ENCODE measurements around the gene RNF144B.
A peak's percentile ranks its signal among the peaks of the same experiment; 100 is the strongest.
"Not testable (repeated sequence)": the region's sequence is repeated elsewhere in the genome, so short reads cannot be mapped to it uniquely, and the experiment has no call there.

RNF144B gene

GRCh38 chr6:18387061-18387721, at the start of gene RNF144B:
RNF144B (plus strand) TSS chr6:18387350; CDS start chr6:18399535, 12,185 bp downstream.
- no peaks in the 10 kb centered on the region for H3K27me3 Mint-ChIP-seq
- H3K4me1 Mint-ChIP-seq (ENCODE audit: low read depth) = peaks cover 40% of the 10 kb centered on the region
- peak; percentile 79 for DNase-seq
- peaks cover 3% of the 10 kb centered on the region for H3K36me3 Mint-ChIP-seq (ENCODE audit: low read depth)
- peak within 1 kb of the TSS; percentile 51 for H3K27ac Mint-ChIP-seq
- H3K9me3 Mint-ChIP-seq = no peaks in the 10 kb centered on the region
- H3K4me3 Mint-ChIP-seq = peak within 1 kb of the TSS; percentile 86

GRCh38 chr6:18339599-18339998, 47.6 kb upstream of the RNF144B start:
- Mint-ChIP-seq H3K27me3 (peaks cover 7% of the 10 kb centered on the region), H3K4me1 (ENCODE audit: low read depth) (peaks cover 9% of the 10 kb centered on the region), H3K4me3 (no peak overlapping the region), H3K36me3 (ENCODE audit: low read depth) (no peaks in the 10 kb centered on the region), H3K27ac (no peak overlapping the region), H3K9me3 (no peaks in the 10 kb centered on the region)
- no peak for DNase-seq

GRCh38 chr6:18340781-18341551, 46.2 kb upstream of the RNF144B start:
- peaks cover 13% of the 10 kb centered on the region for H3K27me3 Mint-ChIP-seq
- no peak for DNase-seq
- no peaks in the 10 kb centered on the region for H3K9me3 Mint-ChIP-seq
- H3K4me1 Mint-ChIP-seq (ENCODE audit: low read depth) = peaks cover 9% of the 10 kb centered on the region
- no peak overlapping the region for H3K4me3 Mint-ChIP-seq
- no peak overlapping the region for H3K27ac Mint-ChIP-seq
- no peaks in the 10 kb centered on the region for H3K36me3 Mint-ChIP-seq (ENCODE audit: low read depth)

GRCh38 chr6:18342223-18342622, 44.9 kb upstream of the RNF144B start:
- no peak for DNase-seq
- H3K4me3 Mint-ChIP-seq = no peak overlapping the region
- H3K36me3 Mint-ChIP-seq (ENCODE audit: low read depth) = no peaks in the 10 kb centered on the region
- H3K9me3 Mint-ChIP-seq = no peaks in the 10 kb centered on the region
- peaks cover 9% of the 10 kb centered on the region for H3K4me1 Mint-ChIP-seq (ENCODE audit: low read depth)
- no peak overlapping the region for H3K27ac Mint-ChIP-seq
- peaks cover 11% of the 10 kb centered on the region for H3K27me3 Mint-ChIP-seq

- peaks cover 12% of the 10 kb centered on the region for H3K27me3 Mint-ChIP-seq
- no peak for DNase-seq
- H3K36me3 Mint-ChIP-seq (ENCODE audit: low read depth) = no peaks in the 10 kb centered on the region
- H3K27ac Mint-ChIP-seq = peak overlapping the region; percentile 47
- no peak overlapping the region for H3K4me3 Mint-ChIP-seq
- H3K4me1 Mint-ChIP-seq (ENCODE audit: low read depth) = peaks cover 9% of the 10 kb centered on the region
- no peaks in the 10 kb centered on the region for H3K9me3 Mint-ChIP-seq
These were observed 43.4 kb upstream of the RNF144B start for GRCh38 chr6:18343741-18344140.

GRCh38 chr6:18347021-18347577, 40.1 kb upstream of the RNF144B start:
- H3K9me3 Mint-ChIP-seq = no peaks in the 10 kb centered on the region
- H3K36me3 Mint-ChIP-seq (ENCODE audit: low read depth) = no peaks in the 10 kb centered on the region
- no peak overlapping the region for H3K4me3 Mint-ChIP-seq
- H3K27ac Mint-ChIP-seq = no peak overlapping the region
- H3K4me1 Mint-ChIP-seq (ENCODE audit: low read depth) = peaks cover 9% of the 10 kb centered on the region
- H3K27me3 Mint-ChIP-seq = peaks cover 29% of the 10 kb centered on the region
- DNase-seq = no peak

- peaks cover 29% of the 10 kb centered on the region for H3K27me3 Mint-ChIP-seq
- no peak for DNase-seq
- H3K4me1 Mint-ChIP-seq (ENCODE audit: low read depth) = peaks cover 9% of the 10 kb centered on the region
- no peaks in the 10 kb centered on the region for H3K36me3 Mint-ChIP-seq (ENCODE audit: low read depth)
- H3K9me3 Mint-ChIP-seq = no peaks in the 10 kb centered on the region
- no peak overlapping the region for H3K4me3 Mint-ChIP-seq
- no peak overlapping the region for H3K27ac Mint-ChIP-seq
These were observed 39.3 kb upstream of the RNF144B start for GRCh38 chr6:18347866-18348265.

- Mint-ChIP-seq H3K36me3 (ENCODE audit: low read depth) (no peaks in the 10 kb centered on the region), H3K4me3 (no peak overlapping the region), H3K4me1 (ENCODE audit: low read depth) (no peaks in the 10 kb centered on the region)
These were observed 37.8 kb upstream of the RNF144B start for GRCh38 chr6:18349386-18349785.

GRCh38 chr6:18350271-18350670, 36.9 kb upstream of the RNF144B start:
- no peak overlapping the region for H3K27ac Mint-ChIP-seq
- peaks cover 28% of the 10 kb centered on the region for H3K27me3 Mint-ChIP-seq
- H3K9me3 Mint-ChIP-seq = no peaks in the 10 kb centered on the region
- DNase-seq = no peak
- no peak overlapping the region for H3K4me3 Mint-ChIP-seq
- no peaks in the 10 kb centered on the region for H3K4me1 Mint-ChIP-seq (ENCODE audit: low read depth)
- H3K36me3 Mint-ChIP-seq (ENCODE audit: low read depth) = no peaks in the 10 kb centered on the region

More at GRCh38 chr6:18349386-18349785, 37.8 kb upstream of the RNF144B start:
- Mint-ChIP-seq H3K27me3 (peaks cover 29% of the 10 kb centered on the region), H3K27ac (no peak overlapping the region), H3K9me3 (no peaks in the 10 kb centered on the region)
- no peak for DNase-seq

GRCh38 chr6:18350712-18351111, 36.4 kb upstream of the RNF144B start:
- no peak overlapping the region for H3K27ac Mint-ChIP-seq

GRCh38 chr6:18352001-18352400, 35.1 kb upstream of the RNF144B start:
- Mint-ChIP-seq H3K36me3 (ENCODE audit: low read depth) (no peaks in the 10 kb centered on the region), H3K27ac (no peak overlapping the region), H3K4me3 (no peak overlapping the region), H3K27me3 (peaks cover 27% of the 10 kb centered on the region), H3K9me3 (no peaks in the 10 kb centered on the region), H3K4me1 (ENCODE audit: low read depth) (no peaks in the 10 kb centered on the region)
- no peak for DNase-seq

More at GRCh38 chr6:18350712-18351111, 36.4 kb upstream of the RNF144B start:
- no peaks in the 10 kb centered on the region for H3K9me3 Mint-ChIP-seq
- DNase-seq = no peak
- no peaks in the 10 kb centered on the region for H3K4me1 Mint-ChIP-seq (ENCODE audit: low read depth)
- peaks cover 27% of the 10 kb centered on the region for H3K27me3 Mint-ChIP-seq
- H3K36me3 Mint-ChIP-seq (ENCODE audit: low read depth) = no peaks in the 10 kb centered on the region
- H3K4me3 Mint-ChIP-seq = no peak overlapping the region

- Mint-ChIP-seq H3K27me3 (peaks cover 24% of the 10 kb centered on the region), H3K4me3 (no peak overlapping the region), H3K27ac (no peak overlapping the region), H3K9me3 (no peaks in the 10 kb centered on the region), H3K4me1 (ENCODE audit: low read depth) (no peaks in the 10 kb centered on the region), H3K36me3 (ENCODE audit: low read depth) (no peaks in the 10 kb centered on the region)
- no peak for DNase-seq
These were observed 34.3 kb upstream of the RNF144B start for GRCh38 chr6:18352842-18353241.

GRCh38 chr6:18353251-18353650, 33.9 kb upstream of the RNF144B start:
- H3K27me3 Mint-ChIP-seq = peaks cover 28% of the 10 kb centered on the region

GRCh38 chr6:18357546-18357945, 29.6 kb upstream of the RNF144B start:
- not testable (repeated sequence) for H3K4me3 Mint-ChIP-seq; H3K36me3 Mint-ChIP-seq (ENCODE audit: low read depth); H3K9me3 Mint-ChIP-seq; H3K27ac Mint-ChIP-seq; H3K4me1 Mint-ChIP-seq (ENCODE audit: low read depth); DNase-seq
- peaks cover 24% of the 10 kb centered on the region for H3K27me3 Mint-ChIP-seq

More at GRCh38 chr6:18353251-18353650, 33.9 kb upstream of the RNF144B start:
- H3K36me3 Mint-ChIP-seq (ENCODE audit: low read depth) = no peaks in the 10 kb centered on the region
- H3K9me3 Mint-ChIP-seq = peaks cover 3% of the 10 kb centered on the region
- H3K4me1 Mint-ChIP-seq (ENCODE audit: low read depth) = no peaks in the 10 kb centered on the region
- DNase-seq = no peak
- H3K4me3 Mint-ChIP-seq = no peak overlapping the region
- no peak overlapping the region for H3K27ac Mint-ChIP-seq
